SH-SY5Y (cell line): ENCODE data around the gene USH1G.

Experiments
- GATA2 ChIP-seq: IDR thresholded peaks from 2 replicates; pipeline ENCODE4 v1.6.1; 2011; ENCODE audit warnings: mild to moderate bottlenecking, low read depth, low read length
- GATA3 ChIP-seq: IDR thresholded peaks from 2 replicates; pipeline ENCODE4 v1.6.1; 2011; ENCODE audit warnings: low read depth, mild to moderate bottlenecking, low read length, moderate library complexity

DNA sequence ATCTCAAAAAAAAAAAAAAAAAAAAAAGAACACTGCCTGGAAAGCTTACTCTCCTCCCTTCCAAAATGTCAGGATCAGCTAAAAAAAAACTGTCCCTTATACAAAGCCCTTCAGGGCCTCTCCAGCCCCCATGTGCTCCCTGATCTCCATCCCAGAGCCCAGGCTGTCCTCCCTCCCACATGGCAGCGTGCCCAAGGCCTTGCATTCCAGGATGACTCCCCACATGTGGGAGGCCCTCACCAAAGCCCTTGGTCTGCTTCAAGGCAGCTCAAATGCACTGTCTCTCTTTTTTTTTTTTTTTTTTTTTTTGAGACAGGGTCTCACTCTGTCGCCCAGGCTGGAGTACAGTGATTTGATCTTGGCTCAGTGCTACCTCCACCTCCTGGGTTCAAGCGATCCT, 52.5 kb downstream of the USH1G start:
- no peak for TF ChIP-seq GATA3
- TF ChIP-seq GATA2, result no peak
